Ishikawa (cell line): Measurements from ENCODE around the gene ABCA7.
A peak's percentile ranks its signal among the peaks of the same experiment; 100 is the strongest.

ENCODE experiments used
- CEBPB ChIP-seq: IDR thresholded peaks from 2 replicates; pipeline ENCODE4 v1.6.1; 2012
- CREB1 ChIP-seq: IDR thresholded peaks from 2 replicates; pipeline ENCODE4 v1.6.1; 2012; ENCODE audit warnings: low read depth
- EGR1 ChIP-seq: IDR thresholded peaks from 2 replicates; pipeline ENCODE4 v1.6.1; 2012
- EP300 ChIP-seq: IDR thresholded peaks from 2 replicates; pipeline ENCODE4 v1.6.1; 2012; ENCODE audit warnings: borderline replicate concordance
- FOXM1 ChIP-seq: IDR thresholded peaks from 2 replicates; pipeline ENCODE4 v1.6.1; 2012; ENCODE audit warnings: low read depth, borderline replicate concordance
- NFIC ChIP-seq: IDR thresholded peaks from 2 replicates; pipeline ENCODE4 v1.6.1; 2012
- RAD21 ChIP-seq: IDR thresholded peaks from 2 replicates; pipeline ENCODE4 v1.6.1; 2012; ENCODE audit warnings: low read depth
- TAF1 ChIP-seq: IDR thresholded peaks from 2 replicates; pipeline ENCODE4 v1.6.1; 2012; ENCODE audit warnings: low read depth, mild to moderate bottlenecking
- TCF12 ChIP-seq: IDR thresholded peaks from 2 replicates; pipeline ENCODE4 v1.6.1; 2012; ENCODE audit warnings: low read depth
- TEAD4 ChIP-seq: IDR thresholded peaks from 2 replicates; pipeline ENCODE4 v1.6.1; 2012
- YY1 ChIP-seq: IDR thresholded peaks from 2 replicates; pipeline ENCODE4 v1.6.1; 2012; ENCODE audit warnings: low read depth
- ZBTB7A ChIP-seq: IDR thresholded peaks from 2 replicates; pipeline ENCODE4 v1.6.1; 2012; ENCODE audit warnings: low read depth
- TF ChIP-seq, protein P1 (sequence below): IDR thresholded peaks from 2 replicates; pipeline ENCODE4 v1.6.1; 2012
- TF ChIP-seq, protein P2 (sequence below): IDR thresholded peaks from 2 replicates; pipeline ENCODE4 v1.6.1; 2012
- TF ChIP-seq, protein P3 (sequence below): IDR thresholded peaks from 2 replicates; pipeline ENCODE4 v1.6.1; 2012; ENCODE audit warnings: low read depth, mild to moderate bottlenecking

Gene ABCA7

DNA sequence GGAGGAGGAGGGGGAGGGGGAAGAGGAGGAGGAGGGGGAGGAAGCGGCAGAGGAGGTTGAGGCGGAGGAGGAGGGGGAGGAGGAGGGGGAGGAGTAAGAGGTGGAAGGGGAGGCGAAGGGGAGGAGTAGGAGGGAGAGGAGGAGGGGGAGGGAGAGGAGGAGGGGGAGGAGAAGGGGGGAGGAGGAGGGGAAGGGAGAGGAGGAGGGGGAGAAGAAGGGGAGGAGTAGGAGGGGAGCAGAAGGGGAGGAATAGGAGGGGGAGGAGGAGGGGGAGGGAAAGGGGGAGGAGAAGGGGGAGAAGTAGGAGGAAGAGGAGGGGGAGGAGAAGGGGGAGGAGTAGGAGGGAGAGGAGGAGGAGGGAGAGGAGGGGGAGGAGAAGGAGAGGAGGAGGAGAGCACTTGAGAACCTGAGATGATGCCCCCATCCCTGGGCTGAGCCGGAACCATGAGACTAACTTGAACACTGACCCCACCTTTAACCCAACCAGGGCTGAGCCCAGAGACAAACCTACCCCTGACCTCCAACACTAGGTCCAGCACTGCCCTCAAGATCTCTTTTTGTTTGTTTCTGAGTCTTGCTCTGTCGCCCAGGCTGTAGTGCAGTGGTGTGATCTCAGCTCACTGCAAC is 12.6 kb downstream of the ABCA7 start:
- TF ChIP-seq TAF1 (no peak), CREB1 (no peak), CEBPB (no peak), EGR1 (no peak), EP300 (no peak), TCF12 (no peak), FOXM1 (no peak), RAD21 (no peak), NFIC (no peak), TEAD4 (no peak), YY1 (no peak), ZBTB7A (no peak)
- TF ChIP-seq, protein P1, sequence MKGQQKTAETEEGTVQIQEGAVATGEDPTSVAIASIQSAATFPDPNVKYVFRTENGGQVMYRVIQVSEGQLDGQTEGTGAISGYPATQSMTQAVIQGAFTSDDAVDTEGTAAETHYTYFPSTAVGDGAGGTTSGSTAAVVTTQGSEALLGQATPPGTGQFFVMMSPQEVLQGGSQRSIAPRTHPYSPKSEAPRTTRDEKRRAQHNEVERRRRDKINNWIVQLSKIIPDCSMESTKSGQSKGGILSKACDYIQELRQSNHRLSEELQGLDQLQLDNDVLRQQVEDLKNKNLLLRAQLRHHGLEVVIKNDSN: no peak
- TF ChIP-seq, protein P2, sequence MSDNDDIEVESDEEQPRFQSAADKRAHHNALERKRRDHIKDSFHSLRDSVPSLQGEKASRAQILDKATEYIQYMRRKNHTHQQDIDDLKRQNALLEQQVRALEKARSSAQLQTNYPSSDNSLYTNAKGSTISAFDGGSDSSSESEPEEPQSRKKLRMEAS: no peak

DNA sequence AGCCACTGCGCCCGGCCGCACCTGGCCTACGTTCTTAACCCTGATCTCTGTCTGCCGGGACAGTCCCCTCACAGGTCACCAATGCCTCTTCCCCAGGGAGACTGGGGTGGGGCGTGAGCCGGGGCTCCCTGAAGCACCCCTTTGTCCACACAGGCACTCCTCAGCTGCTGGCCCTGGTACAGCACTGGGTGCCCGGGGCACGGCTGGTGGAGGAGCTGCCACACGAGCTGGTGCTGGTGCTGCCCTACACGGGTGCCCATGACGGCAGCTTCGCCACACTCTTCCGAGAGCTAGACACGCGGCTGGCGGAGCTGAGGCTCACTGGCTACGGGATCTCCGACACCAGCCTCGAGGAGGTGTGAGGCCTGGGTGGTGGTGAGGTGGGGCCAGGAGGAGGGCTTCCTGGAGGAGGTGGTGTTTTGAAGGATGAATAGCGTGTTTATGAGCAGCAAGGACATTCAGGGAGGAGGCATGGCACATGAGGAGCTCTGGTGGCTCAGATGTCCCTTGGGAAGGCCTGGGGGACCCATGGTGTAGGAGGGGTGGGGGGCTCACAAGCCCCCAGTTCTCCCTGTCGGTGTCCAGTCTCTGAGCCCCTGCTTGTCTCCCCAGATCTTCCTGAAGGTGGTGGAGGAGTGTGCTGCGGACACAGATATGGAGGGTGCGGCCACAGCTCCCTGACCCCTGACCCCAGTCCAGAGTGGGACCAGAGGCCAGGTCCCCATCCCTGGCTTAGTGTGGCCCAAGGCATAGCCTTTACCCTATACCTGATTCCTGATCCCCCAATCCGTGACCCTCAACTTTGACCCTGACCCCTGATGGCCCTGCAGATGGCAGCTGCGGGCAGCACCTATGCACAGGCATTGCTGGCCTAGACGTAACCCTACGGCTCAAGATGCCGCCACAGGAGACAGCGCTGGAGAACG is 13.5 kb downstream of the ABCA7 start:
- TF ChIP-seq FOXM1: no peak
- TF ChIP-seq CREB1: no peak
- no peak for TF ChIP-seq NFIC

DNA sequence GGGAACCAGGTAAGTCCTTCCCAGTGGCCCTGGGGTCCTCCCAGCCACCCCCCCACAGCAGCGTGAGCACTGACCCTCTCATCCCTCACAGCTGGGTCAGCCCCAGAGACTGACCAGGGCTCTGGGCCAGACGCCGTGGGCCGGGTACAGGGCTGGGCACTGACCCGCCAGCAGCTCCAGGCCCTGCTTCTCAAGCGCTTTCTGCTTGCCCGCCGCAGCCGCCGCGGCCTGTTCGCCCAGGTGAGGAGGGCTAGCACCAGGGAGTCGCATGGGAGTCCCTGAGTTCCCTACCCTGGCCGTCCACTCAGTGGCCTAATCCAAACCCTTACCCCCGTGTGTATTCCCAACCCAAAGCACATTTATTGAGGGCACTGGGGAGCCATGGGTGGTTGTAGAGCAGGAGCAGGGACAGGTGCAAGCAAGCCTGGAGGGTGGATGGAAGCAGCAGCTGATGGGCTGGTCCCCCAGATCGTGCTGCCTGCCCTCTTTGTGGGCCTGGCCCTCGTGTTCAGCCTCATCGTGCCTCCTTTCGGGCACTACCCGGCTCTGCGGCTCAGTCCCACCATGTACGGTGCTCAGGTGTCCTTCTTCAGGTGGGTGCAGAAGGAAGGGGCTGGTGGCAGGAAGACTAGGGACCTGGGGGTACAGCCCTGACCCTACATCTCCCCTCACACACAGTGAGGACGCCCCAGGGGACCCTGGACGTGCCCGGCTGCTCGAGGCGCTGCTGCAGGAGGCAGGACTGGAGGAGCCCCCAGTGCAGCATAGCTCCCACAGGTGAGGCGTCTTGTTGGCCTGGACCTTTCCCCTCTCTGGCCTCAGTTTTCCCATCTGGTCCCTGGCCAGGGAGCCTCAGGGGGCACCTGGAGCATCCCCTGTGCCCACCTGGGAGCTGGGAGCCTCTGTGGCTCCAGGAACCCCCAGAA is 14.5 kb downstream of the ABCA7 start:
- no peak for TF ChIP-seq ZBTB7A
- TF ChIP-seq TAF1: no peak
- TF ChIP-seq, protein P2: no peak
- TF ChIP-seq CEBPB: no peak
- TF ChIP-seq, protein P1: no peak
- no peak for TF ChIP-seq TCF12
- no peak for TF ChIP-seq YY1
- no peak for TF ChIP-seq RAD21
- TF ChIP-seq EGR1: no peak
- no peak for TF ChIP-seq EP300

DNA sequence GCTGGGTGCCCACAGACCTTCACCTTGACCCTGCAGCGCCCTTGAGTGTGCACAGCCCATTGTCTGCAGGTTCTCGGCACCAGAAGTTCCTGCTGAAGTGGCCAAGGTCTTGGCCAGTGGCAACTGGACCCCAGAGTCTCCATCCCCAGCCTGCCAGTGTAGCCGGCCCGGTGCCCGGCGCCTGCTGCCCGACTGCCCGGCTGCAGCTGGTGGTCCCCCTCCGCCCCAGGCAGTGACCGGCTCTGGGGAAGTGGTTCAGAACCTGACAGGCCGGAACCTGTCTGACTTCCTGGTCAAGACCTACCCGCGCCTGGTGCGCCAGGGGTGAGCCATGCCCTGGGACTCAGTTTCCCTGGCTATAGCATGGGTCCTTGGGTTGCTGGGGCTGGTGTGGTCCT is 15.1 kb downstream of the ABCA7 start:
- TF ChIP-seq EP300: no peak
- TF ChIP-seq EGR1: no peak
- TF ChIP-seq FOXM1: no peak

DNA sequence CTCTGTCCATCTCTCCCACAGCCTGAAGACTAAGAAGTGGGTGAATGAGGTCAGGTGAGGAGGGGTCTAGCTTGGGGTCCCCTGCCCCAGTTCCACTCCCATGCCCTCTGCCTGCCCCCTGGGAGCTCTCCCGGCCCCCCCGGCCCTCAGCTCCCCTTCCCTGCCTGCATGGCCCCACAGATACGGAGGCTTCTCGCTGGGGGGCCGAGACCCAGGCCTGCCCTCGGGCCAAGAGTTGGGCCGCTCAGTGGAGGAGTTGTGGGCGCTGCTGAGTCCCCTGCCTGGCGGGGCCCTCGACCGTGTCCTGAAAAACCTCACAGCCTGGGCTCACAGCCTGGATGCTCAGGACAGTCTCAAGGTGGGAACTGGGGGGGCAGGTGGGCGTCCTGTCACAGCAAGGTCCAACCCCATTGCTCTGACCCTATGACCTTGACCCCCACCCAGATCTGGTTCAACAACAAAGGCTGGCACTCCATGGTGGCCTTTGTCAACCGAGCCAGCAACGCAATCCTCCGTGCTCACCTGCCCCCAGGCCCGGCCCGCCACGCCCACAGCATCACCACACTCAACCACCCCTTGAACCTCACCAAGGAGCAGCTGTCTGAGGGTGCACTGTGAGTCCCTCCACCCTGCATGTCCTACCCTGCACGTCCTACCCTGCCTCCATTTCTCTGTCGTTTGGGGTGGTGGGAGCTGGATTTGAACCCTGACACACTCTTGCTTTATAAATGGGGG is 16.1 kb downstream of the ABCA7 start:
- TF ChIP-seq TAF1 (no peak), FOXM1 (no peak), NFIC (no peak), YY1 (no peak), TCF12 (no peak)

DNA sequence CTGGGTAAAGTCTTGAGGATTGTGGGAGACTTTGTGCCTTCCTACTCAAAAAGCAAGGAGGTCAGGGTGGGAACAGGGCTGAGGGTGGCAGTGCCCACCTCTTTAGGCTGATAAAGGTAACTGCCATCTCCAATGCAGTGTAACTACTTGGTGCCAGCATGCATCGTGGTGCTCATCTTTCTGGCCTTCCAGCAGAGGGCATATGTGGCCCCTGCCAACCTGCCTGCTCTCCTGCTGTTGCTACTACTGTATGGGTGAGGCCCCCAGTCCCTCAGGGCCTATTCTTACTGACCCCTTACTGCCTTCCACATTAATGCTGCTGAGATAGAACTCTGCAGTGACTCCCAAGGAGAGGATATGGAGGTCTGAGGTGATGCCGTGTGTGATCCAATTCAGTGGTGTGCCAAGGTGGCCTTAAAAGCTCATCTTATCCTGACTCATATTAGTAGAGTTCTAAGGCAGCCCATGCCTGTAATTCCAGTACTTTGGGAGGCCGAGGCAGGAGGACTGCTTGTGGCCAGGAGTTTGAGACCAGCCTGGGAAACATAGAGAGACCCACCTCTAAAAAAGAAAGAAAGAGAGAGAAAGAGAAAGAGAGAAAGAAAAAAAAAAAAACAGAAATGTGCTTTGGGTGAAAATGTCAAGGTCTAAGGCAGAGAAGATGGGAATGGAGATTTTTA is 17.4 kb downstream of the ABCA7 start:
- TF ChIP-seq TCF12 (no peak), RAD21 (peak; percentile 50; the same call in 1 of the 2 replicates)

DNA sequence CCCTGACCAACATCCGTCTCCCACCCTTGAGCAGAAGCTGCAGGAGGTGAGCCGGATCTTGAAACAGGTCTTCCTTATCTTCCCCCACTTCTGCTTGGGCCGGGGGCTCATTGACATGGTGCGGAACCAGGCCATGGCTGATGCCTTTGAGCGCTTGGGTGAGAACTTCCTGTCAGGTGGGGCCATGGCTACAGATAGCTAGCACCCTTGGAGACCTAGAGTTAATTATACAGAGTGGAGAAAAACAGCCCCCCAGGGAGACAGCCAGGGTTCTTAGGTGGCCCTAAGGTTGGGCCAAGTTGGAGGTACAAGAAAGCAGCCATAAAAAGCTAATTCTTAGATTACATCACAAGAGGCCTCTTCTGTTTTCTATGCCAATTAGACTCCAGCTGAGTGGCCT is 18.2 kb downstream of the ABCA7 start:
- TF ChIP-seq EGR1: no peak
- no peak for TF ChIP-seq YY1
- TF ChIP-seq TEAD4: no peak
- no peak for TF ChIP-seq ZBTB7A
- TF ChIP-seq, protein P2: no peak
- TF ChIP-seq CEBPB: no peak
- TF ChIP-seq, protein P3, sequence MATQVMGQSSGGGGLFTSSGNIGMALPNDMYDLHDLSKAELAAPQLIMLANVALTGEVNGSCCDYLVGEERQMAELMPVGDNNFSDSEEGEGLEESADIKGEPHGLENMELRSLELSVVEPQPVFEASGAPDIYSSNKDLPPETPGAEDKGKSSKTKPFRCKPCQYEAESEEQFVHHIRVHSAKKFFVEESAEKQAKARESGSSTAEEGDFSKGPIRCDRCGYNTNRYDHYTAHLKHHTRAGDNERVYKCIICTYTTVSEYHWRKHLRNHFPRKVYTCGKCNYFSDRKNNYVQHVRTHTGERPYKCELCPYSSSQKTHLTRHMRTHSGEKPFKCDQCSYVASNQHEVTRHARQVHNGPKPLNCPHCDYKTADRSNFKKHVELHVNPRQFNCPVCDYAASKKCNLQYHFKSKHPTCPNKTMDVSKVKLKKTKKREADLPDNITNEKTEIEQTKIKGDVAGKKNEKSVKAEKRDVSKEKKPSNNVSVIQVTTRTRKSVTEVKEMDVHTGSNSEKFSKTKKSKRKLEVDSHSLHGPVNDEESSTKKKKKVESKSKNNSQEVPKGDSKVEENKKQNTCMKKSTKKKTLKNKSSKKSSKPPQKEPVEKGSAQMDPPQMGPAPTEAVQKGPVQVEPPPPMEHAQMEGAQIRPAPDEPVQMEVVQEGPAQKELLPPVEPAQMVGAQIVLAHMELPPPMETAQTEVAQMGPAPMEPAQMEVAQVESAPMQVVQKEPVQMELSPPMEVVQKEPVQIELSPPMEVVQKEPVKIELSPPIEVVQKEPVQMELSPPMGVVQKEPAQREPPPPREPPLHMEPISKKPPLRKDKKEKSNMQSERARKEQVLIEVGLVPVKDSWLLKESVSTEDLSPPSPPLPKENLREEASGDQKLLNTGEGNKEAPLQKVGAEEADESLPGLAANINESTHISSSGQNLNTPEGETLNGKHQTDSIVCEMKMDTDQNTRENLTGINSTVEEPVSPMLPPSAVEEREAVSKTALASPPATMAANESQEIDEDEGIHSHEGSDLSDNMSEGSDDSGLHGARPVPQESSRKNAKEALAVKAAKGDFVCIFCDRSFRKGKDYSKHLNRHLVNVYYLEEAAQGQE: no peak
- no peak for TF ChIP-seq CREB1
- TF ChIP-seq TAF1: no peak
- TF ChIP-seq TCF12: no peak
- no peak for TF ChIP-seq NFIC
- TF ChIP-seq RAD21: no peak
- no peak for TF ChIP-seq EP300
- TF ChIP-seq FOXM1: no peak
- TF ChIP-seq, protein P1: no peak
